NCI-H1694 treated with DMSO at 0.1 percent for 48 hours (cell line): ENCODE measurements around the gene PLA2G4D.
A peak's percentile ranks its signal among the peaks of the same experiment; 100 is the strongest.

Experiments used
- DNase-seq: peaks from one replicate; lab custom pipeline; 2025; lab: John Stamatoyannopoulos, UW

PLA2G4D gene

GRCh38 chr15:42094512-42094963 is at the start of gene PLA2G4D:
Gene PLA2G4D, minus strand, starts transcription at chr15:42094562. Its CDS starts 103 bp downstream, at chr15:42094459.
- no peak for DNase-seq

GRCh38 chr15:42143356-42143755 is 49.0 kb upstream of the PLA2G4D start:
- DNase-seq = no peak

GRCh38 chr15:42141795-42142667 is 47.7 kb upstream of the PLA2G4D start:
- no peak for DNase-seq

GRCh38 chr15:42141246-42141645 is 46.9 kb upstream of the PLA2G4D start:
- DNase-seq = no peak

GRCh38 chr15:42140383-42141070 is 46.2 kb upstream of the PLA2G4D start:
- no peak for DNase-seq

GRCh38 chr15:42139596-42139995 is 45.2 kb upstream of the PLA2G4D start:
- DNase-seq = no peak

- no peak for DNase-seq
Observed at GRCh38 chr15:42138968-42139386, 44.6 kb upstream of the PLA2G4D start.

- DNase-seq = no peak
Observed at GRCh38 chr15:42138411-42138810, 44.0 kb upstream of the PLA2G4D start.

GRCh38 chr15:42137461-42138261 is 43.3 kb upstream of the PLA2G4D start:
- peak; percentile 40 for DNase-seq

- DNase-seq = no peak
Observed at GRCh38 chr15:42136513-42136912, 42.2 kb upstream of the PLA2G4D start.

- DNase-seq = no peak
Observed at GRCh38 chr15:42135351-42135750, 41.0 kb upstream of the PLA2G4D start.

- no peak for DNase-seq
Observed at GRCh38 chr15:42134617-42135245, 40.4 kb upstream of the PLA2G4D start.

- DNase-seq = peak; percentile 10
Observed at GRCh38 chr15:42133886-42134502, 39.6 kb upstream of the PLA2G4D start.

GRCh38 chr15:42133356-42133755 is 39.0 kb upstream of the PLA2G4D start:
- no peak for DNase-seq

- DNase-seq = peak; percentile 29
Observed at GRCh38 chr15:42131826-42132806, 37.8 kb upstream of the PLA2G4D start.

GRCh38 chr15:42131006-42131405 is 36.6 kb upstream of the PLA2G4D start:
- no peak for DNase-seq

GRCh38 chr15:42130246-42130986 is 36.1 kb upstream of the PLA2G4D start:
- no peak for DNase-seq

- no peak for DNase-seq
Observed at GRCh38 chr15:42129364-42129763, 35.0 kb upstream of the PLA2G4D start.

GRCh38 chr15:42128476-42128875 is 34.1 kb upstream of the PLA2G4D start:
- DNase-seq = no peak
